HepG2 (cell line): ENCODE results near the gene CSNK2B. TPM values are rescaled to one million over a fixed set of nuclear protein-coding genes. Genes with fewer than 3 reads are reported as not detected.

ENCODE experiments used
- AGO2 ChIP-seq: fragments of 200-400 bp; formaldehyde crosslinking; optimal IDR thresholded peaks from 2 replicates; pipeline ENCODE3; 2017; ENCODE audit warnings: mild to moderate bottlenecking, low read depth, low read length, moderate library complexity
- ATF7 ChIP-seq, 2 experiments: fragments of 450-650 bp in 1 of 2; sonication (generic) in 1 of 2; formaldehyde crosslinking in 1 of 2; IDR thresholded peaks; 2 replicates each; pipeline versions ENCODE4 v1.4.0 to v1.6.1; 2016 to 2020; ENCODE audit warnings: antibody characterized with exemption in 1 of 2, mild to moderate bottlenecking in 1 of 2, missing genetic modification reagents in 1 of 2
- ELF4 ChIP-seq: sonication (generic); formaldehyde crosslinking; IDR thresholded peaks from 2 replicates; pipeline ENCODE4 v1.5.0; 2020; ENCODE audit warnings: missing genetic modification reagents, mild to moderate bottlenecking, moderate library complexity, borderline replicate concordance
- FOXA1 ChIP-seq, 2 experiments: fragments of 450-650 bp in 1 of 2; sonication (generic) in 1 of 2; formaldehyde crosslinking in 1 of 2; IDR thresholded peaks; 2 replicates each; pipeline versions ENCODE4 v1.4.0 to v1.6.1; 2016 to 2020; ENCODE audit warnings: missing genetic modification reagents in 1 of 2
- FOXO1 ChIP-seq: sonication (generic); formaldehyde crosslinking; IDR thresholded peaks from 2 replicates; pipeline ENCODE4 v1.4.0; 2020; ENCODE audit warnings: missing genetic modification reagents
- GLI4 ChIP-seq: sonication (generic); formaldehyde crosslinking; IDR thresholded peaks from 2 replicates; pipeline ENCODE4 v1.5.1; 2020; ENCODE audit warnings: missing genetic modification reagents, mild to moderate bottlenecking, moderate library complexity, borderline replicate concordance
- NCOR1 ChIP-seq: fragments of 200-600 bp; sonication (generic); IDR thresholded peaks from 2 replicates; pipeline ENCODE4 v1.7.0; 2017; ENCODE audit warnings: antibody characterized with exemption, low read length, borderline replicate concordance
- NFRKB ChIP-seq: fragments of 450-650 bp; IDR thresholded peaks from 2 replicates; pipeline ENCODE4 v1.6.1; 2017
- NRL ChIP-seq: sonication (generic); formaldehyde crosslinking; IDR thresholded peaks from 2 replicates; pipeline ENCODE4 v1.5.0; 2020; ENCODE audit warnings: missing genetic modification reagents, mild to moderate bottlenecking, moderate library complexity, borderline replicate concordance
- POGZ ChIP-seq: sonication (generic); formaldehyde crosslinking; IDR thresholded peaks from 2 replicates; pipeline ENCODE4 v1.4.0; 2020; ENCODE audit warnings: mild to moderate bottlenecking, missing genetic modification reagents
- POLR2G ChIP-seq: fragments of 200-400 bp; formaldehyde crosslinking; IDR thresholded peaks from 2 replicates; pipeline ENCODE4 v1.6.1; 2018; ENCODE audit warnings: mild to moderate bottlenecking, low read depth, low read length, moderate library complexity
- RBAK ChIP-seq: sonication (generic); formaldehyde crosslinking; IDR thresholded peaks from 2 replicates; pipeline ENCODE4 v1.5.1; 2020; ENCODE audit warnings: mild to moderate bottlenecking, missing genetic modification reagents
- SNAPC2 ChIP-seq: sonication (generic); formaldehyde crosslinking; IDR thresholded peaks from 2 replicates; pipeline ENCODE4 v1.8.1; 2022; ENCODE audit warnings: mild to moderate bottlenecking, missing genetic modification reagents
- XRCC5 ChIP-seq: fragments of 200-400 bp; formaldehyde crosslinking; optimal IDR thresholded peaks from 2 replicates; pipeline ENCODE3; 2017; ENCODE audit warnings: mild to moderate bottlenecking, low read length
- YEATS2 ChIP-seq: sonication (generic); formaldehyde crosslinking; IDR thresholded peaks from 2 replicates; pipeline ENCODE4 v1.4.0; 2020; ENCODE audit warnings: missing genetic modification reagents, borderline replicate concordance
- ZBTB34 ChIP-seq: sonication (generic); formaldehyde crosslinking; IDR thresholded peaks from 2 replicates; pipeline ENCODE4 v1.8.0; 2022; ENCODE audit warnings: mild to moderate bottlenecking, missing genetic modification reagents
- ZNF296 ChIP-seq: sonication (generic); formaldehyde crosslinking; conservative IDR thresholded peaks from 2 replicates; pipeline ENCODE4 v1.5.0; 2020; ENCODE audit warnings: mild to moderate bottlenecking, missing genetic modification reagents
- ZNF383 ChIP-seq: sonication (generic); formaldehyde crosslinking; IDR thresholded peaks from 2 replicates; pipeline ENCODE4 v1.4.0; 2020; ENCODE audit warnings: missing genetic modification reagents, mild to moderate bottlenecking, borderline replicate concordance
- ZNF556 ChIP-seq: sonication (generic); formaldehyde crosslinking; IDR thresholded peaks from 2 replicates; pipeline ENCODE4 v1.4.0; 2020; ENCODE audit warnings: mild to moderate bottlenecking, missing genetic modification reagents, borderline replicate concordance
- ZNF567 ChIP-seq: sonication (generic); formaldehyde crosslinking; IDR thresholded peaks from 2 replicates; pipeline ENCODE4 v1.8.1; 2023; ENCODE audit warnings: mild to moderate bottlenecking, missing genetic modification reagents, borderline replicate concordance
- ZNF629 ChIP-seq: sonication (generic); formaldehyde crosslinking; conservative IDR thresholded peaks from 2 replicates; pipeline ENCODE4 v1.5.0; 2020; ENCODE audit warnings: missing genetic modification reagents
- ZNF782 ChIP-seq: sonication (generic); formaldehyde crosslinking; IDR thresholded peaks from 2 replicates; pipeline ENCODE4 v1.4.0; 2020; ENCODE audit warnings: missing genetic modification reagents, mild to moderate bottlenecking, borderline replicate concordance
- polyA plus RNA-seq, 8 experiments: library from polyadenylated mRNA; depleted of rRNA in 3 of 8; stranded (reverse) in 7 of 8; unstranded in 1 of 8; fragments of >200 nt; fragmentation: Illumina TruSeq in 4 of 8; extraction: Trizol in 4 of 8; gene quantifications; 2 replicates each; pipeline versions ENCODE4 v1.2.1 to v1.2.3, GENCODE V29; 2011 to 2016; ENCODE audit warnings: low read depth in 4 of 8, missing spikeins in 1 of 8, mixed read lengths in 1 of 8; ENCODE audit not compliant: insufficient read depth in 1 of 8
- total RNA-seq, 5 experiments: library from RNA; depleted of rRNA; stranded (reverse); fragments of >200 nt; fragmentation: Illumina TruSeq; extraction: Trizol; gene quantifications; 2 replicates each; pipeline ENCODE4 v1.2.3, GENCODE V29; 2016; ENCODE audit warnings: low read depth in 1 of 5
- TF ChIP-seq, protein P1 (sequence below): sonication (generic); formaldehyde crosslinking; IDR thresholded peaks from 2 replicates; pipeline ENCODE4 v1.8.0; 2023; ENCODE audit warnings: mild to moderate bottlenecking, missing genetic modification reagents
- TF ChIP-seq, protein P2 (sequence below), 2 experiments: sonication (generic) in 1 of 2; formaldehyde crosslinking in 1 of 2; IDR thresholded peaks; 2 replicates each; pipeline versions ENCODE4 v1.5.1 to v1.6.1; 2011 to 2020; ENCODE audit warnings: borderline replicate concordance in 1 of 2, low read depth in 1 of 2, low read length in 1 of 2, mild to moderate bottlenecking in 1 of 2, missing genetic modification reagents in 1 of 2, moderate library complexity in 1 of 2

The CSNK2B gene
- total and polyA plus RNA-seq, 2 of the 13 experiments (the other 11 are each of a cell fraction or from before 2014, with no cell fraction given), result 111 to 296 TPM

GRCh38 chr6:31665501-31666336 is at the start of gene CSNK2B (continued):
- TF ChIP-seq ATF7 (IDR thresholded peaks at IDR 0.05) (no peak), ATF7 (CRISPR knock-in tag; IDR thresholded peaks at IDR 0.05) (peak; percentile 58; the same call in 1 of the 2 replicates), ZNF556 (CRISPR knock-in tag) (no peak), ZBTB34 (CRISPR knock-in tag) (peak; percentile 73; the same call in 1 of the 2 replicates), NRL (CRISPR knock-in tag) (peak; percentile 74), AGO2 (peak; percentile 95), POGZ (no peak; the same call in none of the 2 replicates), NCOR1 (peak; percentile 66; the same call in 1 of the 2 replicates), ZNF782 (CRISPR knock-in tag) (no peak), POLR2G (peak; percentile 91), XRCC5 (peak; percentile 13), ZNF383 (CRISPR knock-in tag) (no peak), FOXO1 (peak; percentile 32; the same call in 1 of the 2 replicates), YEATS2 (CRISPR knock-in tag) (peak; percentile 56; the same call in 1 of the 2 replicates), ELF4 (CRISPR knock-in tag) (no peak; the same call in 1 of the 2 replicates), SNAPC2 (CRISPR knock-in tag) (peak; percentile 71; the same call in 1 of the 2 replicates), GLI4 (CRISPR knock-in tag) (no peak), ZNF567 (no peak; the same call in 1 of the 2 replicates), FOXA1 (IDR thresholded peaks at IDR 0.05) (no peak), FOXA1 (CRISPR knock-in tag; IDR thresholded peaks at IDR 0.05) (no peak; the same call in 1 of the 2 replicates), ZNF296 (CRISPR knock-in tag) (no peak), ZNF629 (CRISPR knock-in tag) (no peak; the same call in 1 of the 2 replicates), NFRKB (no peak), RBAK (peak; percentile 6; the same call in 1 of the 2 replicates)
- TF ChIP-seq, protein P1, sequence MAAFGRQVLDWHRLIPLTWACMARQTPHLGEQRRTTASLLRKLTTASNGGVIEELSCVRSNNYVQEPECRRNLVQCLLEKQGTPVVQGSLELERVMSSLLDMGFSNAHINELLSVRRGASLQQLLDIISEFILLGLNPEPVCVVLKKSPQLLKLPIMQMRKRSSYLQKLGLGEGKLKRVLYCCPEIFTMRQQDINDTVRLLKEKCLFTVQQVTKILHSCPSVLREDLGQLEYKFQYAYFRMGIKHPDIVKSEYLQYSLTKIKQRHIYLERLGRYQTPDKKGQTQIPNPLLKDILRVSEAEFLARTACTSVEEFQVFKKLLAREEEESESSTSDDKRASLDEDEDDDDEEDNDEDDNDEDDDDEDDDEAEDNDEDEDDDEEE (CRISPR knock-in tag), result no peak
- TF ChIP-seq, protein P2, sequence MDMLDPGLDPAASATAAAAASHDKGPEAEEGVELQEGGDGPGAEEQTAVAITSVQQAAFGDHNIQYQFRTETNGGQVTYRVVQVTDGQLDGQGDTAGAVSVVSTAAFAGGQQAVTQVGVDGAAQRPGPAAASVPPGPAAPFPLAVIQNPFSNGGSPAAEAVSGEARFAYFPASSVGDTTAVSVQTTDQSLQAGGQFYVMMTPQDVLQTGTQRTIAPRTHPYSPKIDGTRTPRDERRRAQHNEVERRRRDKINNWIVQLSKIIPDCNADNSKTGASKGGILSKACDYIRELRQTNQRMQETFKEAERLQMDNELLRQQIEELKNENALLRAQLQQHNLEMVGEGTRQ (IDR thresholded peaks at IDR 0.05; ENCODE audit: low read depth, low read length), result peak; percentile 61
- TF ChIP-seq, protein P2 (CRISPR knock-in tag; IDR thresholded peaks at IDR 0.05; ENCODE audit: borderline replicate concordance), result peak; percentile 75
